Esophagus squamous epithelium (tissue), 4 donors: ENCODE data around the gene C10orf53.

Experiments used
- POLR2A ChIP-seq, 4 donors: fragments of 450-650 bp; IDR thresholded peaks; one replicate each; pipeline ENCODE4 v1.6.1; 2017; ENCODE audit warnings: antibody characterized with exemption in 4 of 4, mild to moderate bottlenecking in 4 of 4, moderate library complexity in 3 of 4
- TF ChIP-seq, protein P1 (sequence below), 6 experiments: fragments of 450-650 bp in 4 of 6; fragments of 200-600 bp in 2 of 6; sonication (generic) in 2 of 6; IDR thresholded peaks; one replicate each; pipeline ENCODE4 v1.5.1; 2016 to 2019; ENCODE audit warnings: antibody characterized with exemption in 6 of 6, mild to moderate bottlenecking in 4 of 6, moderate library complexity in 4 of 6

GRCh38 chr10:49666054-49666615, 13.3 kb upstream of the C10orf53 start:
- TF ChIP-seq, protein P1, sequence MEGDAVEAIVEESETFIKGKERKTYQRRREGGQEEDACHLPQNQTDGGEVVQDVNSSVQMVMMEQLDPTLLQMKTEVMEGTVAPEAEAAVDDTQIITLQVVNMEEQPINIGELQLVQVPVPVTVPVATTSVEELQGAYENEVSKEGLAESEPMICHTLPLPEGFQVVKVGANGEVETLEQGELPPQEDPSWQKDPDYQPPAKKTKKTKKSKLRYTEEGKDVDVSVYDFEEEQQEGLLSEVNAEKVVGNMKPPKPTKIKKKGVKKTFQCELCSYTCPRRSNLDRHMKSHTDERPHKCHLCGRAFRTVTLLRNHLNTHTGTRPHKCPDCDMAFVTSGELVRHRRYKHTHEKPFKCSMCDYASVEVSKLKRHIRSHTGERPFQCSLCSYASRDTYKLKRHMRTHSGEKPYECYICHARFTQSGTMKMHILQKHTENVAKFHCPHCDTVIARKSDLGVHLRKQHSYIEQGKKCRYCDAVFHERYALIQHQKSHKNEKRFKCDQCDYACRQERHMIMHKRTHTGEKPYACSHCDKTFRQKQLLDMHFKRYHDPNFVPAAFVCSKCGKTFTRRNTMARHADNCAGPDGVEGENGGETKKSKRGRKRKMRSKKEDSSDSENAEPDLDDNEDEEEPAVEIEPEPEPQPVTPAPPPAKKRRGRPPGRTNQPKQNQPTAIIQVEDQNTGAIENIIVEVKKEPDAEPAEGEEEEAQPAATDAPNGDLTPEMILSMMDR (IDR thresholded peaks at IDR 0.05): no peak
- TF ChIP-seq POLR2A (IDR thresholded peaks at IDR 0.05): no peak
